GM19240 (cell line): ENCODE results near the gene KRT82.

Experiments used
- DNase-seq: peaks from one replicate; pipeline ENCODE4 v3.0.0; 2011; ENCODE audit warnings: low spot score; ENCODE audit not compliant: insufficient read length

The KRT82 gene

DNA sequence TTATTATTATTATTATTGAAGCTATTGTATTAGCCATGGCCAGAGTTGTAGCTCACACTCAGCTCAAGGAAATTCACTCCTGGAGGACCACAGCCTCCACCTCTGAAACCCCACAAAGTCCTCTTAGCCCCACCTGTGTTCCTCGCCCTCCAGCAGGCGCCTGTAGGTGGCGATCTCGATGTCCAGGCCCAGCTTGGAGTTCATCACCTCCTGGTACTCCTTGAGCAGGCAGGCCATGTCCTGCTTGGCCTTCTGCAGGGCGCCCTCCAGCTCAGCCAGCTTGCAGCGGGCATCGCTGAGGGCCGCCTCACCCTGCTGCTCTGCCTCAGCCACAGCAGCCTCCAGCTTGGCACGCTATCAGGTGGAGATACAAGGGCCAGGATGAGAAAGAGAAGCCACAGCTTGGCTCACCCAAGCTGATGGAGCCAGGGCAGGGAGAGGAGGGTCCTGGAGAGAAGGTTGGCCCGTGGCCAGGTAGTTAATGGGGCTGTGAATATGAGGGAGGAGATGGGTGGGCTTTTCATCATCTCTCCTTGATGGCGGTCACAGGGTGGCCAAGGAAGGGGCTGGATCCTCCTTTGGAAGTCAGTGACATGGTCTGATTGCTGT lies 43.9 kb downstream of the KRT82 start:
- no peak for DNase-seq

DNA sequence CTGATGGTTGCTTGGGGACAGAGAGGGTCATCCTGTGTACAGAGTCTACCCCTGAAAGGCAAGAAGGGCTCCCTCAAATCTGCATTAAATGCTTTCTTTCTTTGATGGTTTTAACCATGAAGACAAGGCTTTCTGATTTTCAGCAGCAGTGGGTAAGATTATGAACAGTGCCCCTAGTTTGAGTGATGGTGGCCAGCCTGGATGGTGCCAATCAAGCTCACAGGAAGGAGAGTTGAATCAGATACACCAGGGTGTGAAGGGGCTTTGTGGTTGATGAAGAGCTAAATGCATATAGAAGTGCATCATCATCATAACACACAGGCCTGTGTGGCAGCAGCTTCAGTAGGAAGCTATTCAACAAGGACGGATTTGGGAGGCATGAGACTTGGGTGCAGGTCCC lies 44.6 kb downstream of the KRT82 start:
- no peak for DNase-seq

DNA sequence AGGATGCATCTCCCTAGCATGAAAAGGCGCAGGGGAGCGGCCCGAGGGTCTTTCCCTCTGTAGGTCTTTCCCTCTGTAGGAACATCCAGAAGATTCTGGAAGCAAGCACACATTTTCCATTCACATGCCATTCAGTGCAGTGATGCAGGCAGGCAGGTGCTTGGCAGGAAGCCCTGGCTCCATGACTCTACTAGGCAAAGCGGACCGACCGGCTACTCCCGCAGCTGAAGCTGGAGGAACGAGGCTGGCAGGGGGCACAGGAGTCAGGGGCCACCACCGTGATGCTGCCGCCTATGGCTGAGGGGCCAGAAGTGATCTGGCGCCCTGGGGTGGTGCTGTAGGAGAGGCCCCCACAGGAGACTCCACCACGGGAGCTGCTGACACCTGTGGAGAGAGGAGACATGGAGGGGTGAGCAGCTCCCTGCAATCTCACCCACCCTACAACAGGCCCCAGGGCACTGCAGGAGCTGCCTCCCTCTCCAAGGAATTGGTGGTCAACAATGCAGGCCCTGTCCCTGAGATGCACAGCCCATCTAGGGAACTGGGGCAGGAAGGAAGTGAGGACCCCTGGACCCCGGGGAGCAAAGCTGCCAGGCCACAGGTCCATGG lies 45.4 kb downstream of the KRT82 start:
- DNase-seq = no peak

DNA sequence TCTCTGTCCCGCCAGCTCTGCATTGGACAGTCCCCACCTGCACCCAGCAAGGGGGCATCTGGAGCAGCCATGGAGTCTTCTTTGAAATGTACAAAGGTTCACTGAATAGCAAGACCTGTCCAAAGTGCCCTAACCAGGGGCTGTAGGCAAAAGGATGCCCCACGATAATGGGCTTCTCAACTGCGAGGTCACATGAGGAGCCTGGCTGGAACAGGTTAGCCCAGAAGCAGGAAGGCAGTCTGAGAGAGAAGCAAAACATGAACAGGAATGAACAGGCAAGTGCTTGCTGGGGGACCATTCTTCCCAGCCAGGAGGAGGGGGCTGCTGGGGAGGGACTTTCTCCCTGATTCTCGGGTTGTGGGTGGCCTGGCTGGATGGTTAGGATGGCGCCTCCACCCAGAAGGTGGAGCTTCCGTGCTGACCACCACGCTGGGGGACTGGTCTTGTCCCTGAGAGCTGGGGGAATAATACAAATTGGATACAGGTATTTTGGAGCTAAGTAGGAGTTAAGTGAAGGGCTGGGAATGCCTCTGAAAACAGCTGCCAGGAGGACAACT lies 46.0 kb downstream of the KRT82 start:
- no peak for DNase-seq

DNA sequence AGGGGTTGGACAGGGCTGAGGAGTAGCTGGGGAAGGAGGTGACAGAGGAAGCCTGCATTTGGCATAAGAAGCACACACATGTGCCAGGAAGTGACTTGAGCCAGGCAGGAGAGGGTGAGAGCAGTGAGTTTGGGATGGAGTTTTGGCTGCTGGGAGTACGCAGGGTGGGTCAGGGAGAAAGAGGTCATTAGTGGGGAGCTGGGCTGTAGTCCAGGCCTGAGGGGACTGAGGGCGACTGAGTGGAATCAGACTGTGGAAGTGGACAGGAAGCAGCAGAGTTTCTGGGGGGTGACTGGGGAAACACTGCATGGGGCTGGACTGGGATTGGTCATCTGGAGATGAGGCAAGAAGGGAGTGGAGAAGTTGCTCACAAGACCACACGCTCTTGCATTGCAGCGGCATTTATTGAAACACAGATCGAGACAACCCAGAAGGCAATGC lies 46.5 kb downstream of the KRT82 start:
- no peak for DNase-seq

DNA sequence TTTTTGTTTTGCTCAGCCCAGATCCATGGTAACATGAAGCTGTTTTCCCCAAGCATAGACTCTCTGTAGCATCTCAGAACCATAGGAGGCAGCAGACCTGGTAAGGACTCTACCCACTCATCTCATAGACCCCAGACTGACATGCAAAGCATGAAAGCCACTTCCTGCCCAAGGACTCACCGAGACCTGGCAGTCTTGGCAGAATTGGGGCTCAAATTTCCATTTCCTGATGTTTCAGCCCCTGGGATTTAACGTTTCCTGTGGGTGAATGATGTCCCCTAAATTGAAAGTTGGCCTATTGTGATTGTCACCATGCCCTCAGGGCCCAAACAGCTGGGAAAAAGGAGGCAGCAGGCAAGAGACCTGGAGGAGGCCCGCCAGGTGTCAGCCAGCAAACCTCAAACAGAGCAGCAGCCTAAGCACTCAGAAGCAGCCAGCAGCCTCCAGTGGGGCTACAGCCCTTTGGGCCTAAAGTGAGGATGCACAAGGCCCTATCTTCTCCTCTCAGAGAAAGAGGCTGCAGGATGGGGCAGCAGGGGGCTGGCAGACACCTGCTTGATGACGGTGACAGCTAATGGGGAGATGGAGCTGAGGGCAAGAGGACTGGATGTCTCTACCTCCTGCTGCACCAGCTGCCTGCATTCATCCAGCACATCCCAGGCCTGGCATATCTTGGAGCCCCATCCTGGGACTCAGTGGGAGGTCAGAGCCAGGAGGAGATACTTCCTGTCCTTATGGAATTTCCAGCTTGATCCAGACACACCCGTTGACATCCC lies 47.4 kb downstream of the KRT82 start:
- DNase-seq = peak; percentile 85

DNA sequence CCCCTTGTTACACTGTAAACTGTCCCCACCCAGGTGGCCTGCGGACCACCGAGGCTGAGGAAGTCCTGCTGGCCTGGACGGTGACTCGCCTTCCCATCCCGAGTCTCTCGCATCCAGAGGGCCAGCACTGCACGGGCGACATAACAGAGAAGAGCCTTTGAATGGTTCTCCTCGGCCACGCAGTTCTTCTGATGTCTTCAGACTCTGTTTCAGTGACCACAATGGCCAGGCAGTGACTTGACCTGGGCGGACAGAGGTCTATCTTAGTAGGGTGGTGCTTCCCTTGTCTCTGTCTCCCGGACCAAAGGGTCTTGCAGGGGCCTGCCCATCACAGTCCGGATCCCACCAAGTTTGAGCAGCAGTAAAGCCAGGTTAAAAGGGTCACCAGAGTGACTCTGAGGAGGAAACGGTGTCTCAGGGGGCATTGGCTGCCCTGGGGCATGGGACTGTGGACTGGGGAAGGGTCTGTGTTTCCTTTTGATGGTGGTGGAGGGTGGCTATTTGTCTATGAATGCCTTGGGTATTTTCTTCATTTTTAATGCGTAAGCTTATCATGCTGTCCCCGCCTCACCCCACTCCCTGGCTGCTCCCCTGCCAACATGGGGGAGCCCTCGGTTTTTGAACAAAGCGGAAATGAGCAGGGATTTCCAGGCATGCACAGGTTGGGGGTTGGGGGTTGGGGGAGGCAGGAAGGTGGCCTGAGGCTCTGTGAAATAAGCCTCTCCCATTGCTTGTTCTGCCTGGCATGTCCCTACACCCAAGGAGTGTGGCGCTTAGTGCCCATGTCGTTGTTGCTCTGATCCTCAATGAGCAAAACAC lies 49.2 kb downstream of the KRT82 start:
- DNase-seq = no peak

DNA sequence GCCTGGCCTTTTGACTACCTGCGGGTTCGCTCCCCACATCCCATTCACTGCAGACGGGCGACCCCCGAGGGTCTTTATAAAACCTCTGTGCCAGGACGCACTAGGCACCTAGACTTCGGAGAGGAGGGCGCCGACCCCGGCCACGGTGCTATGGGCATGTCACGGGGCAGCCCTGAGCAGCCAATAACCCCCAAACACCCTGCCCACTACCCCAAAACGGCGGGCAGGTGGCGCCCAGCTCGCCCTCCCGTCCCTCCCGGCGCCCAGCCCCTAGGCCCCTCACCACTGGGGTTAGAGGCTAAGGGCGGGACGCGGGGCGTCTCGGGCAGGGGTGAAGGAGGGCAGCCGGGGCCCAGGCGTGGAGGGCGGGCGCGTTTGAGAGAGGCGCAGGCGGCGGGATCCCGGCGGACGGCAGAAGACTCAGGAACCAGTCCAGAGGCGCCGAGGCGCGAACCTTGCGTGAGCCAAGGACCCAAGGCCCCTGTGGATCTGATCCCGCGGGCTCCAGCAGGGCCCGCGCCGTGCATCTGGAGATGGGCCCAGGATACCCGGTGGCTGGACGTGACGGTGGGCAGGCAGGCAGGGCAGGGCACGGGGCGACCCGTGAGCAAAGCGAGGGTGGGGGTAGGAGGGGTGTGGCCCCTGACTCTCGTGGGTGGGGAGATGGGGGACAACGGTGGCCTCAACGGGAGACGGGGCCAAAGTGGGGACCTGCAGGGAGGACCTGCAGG lies 49.9 kb downstream of the KRT82 start:
- no peak for DNase-seq

DNA sequence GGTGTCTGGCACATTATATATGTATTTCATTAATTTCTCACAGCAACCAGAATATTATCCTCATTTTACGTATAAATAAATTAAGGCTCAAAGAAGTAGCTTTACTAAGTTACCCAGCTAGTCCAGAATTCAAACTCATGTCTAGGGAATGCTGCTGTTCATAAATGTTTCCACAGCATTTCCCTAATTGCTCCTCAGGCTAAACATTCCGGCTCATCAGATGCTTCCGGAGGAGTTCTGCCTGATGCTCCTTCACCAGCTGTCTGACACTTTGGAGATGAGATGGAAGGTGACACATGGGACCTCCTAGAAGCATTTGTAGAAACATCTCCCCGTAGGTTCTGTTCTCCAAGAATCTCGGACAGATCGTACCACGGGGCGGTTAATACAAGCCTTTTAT lies 51.0 kb downstream of the KRT82 start:
- DNase-seq = no peak

DNA sequence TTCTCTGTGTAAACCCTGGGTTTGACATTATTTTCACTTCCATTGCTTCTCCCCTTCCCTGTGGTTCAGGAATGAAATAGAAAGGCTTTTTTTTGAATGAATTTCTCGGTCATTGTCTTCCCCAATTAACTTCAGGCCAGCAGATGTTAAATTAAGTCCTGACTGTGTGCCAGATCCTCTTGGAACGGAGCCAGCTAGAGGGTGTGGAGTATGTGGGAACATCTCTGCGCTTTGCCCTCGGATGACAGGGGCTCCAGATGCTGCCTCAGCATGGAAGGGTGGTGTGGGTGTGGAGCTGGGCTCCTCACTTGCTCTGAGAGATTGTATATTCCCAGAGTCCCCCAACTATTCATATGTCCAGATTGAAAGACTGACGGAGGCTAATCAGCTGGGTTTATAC lies 51.9 kb downstream of the KRT82 start:
- DNase-seq = no peak

DNA sequence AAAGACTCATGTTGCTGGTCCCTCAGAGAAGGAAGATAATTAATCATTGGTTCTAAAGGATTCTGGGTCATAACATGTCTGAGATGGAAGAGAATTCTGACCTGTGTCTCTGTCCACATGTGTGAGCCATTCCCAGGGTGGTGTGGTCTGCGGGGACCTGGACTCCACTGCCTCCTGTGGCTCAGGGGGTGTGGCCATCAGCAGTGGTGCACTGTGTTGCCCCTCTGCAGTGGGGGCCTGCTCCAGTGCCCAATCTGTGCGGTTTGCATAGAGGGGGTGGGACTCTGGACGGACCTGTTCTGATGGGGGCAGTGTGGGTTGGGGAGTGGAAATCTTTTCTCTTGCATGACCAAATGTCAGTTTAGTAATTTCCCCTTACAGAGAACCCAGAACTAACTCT lies 52.4 kb downstream of the KRT82 start:
- no peak for DNase-seq

DNA sequence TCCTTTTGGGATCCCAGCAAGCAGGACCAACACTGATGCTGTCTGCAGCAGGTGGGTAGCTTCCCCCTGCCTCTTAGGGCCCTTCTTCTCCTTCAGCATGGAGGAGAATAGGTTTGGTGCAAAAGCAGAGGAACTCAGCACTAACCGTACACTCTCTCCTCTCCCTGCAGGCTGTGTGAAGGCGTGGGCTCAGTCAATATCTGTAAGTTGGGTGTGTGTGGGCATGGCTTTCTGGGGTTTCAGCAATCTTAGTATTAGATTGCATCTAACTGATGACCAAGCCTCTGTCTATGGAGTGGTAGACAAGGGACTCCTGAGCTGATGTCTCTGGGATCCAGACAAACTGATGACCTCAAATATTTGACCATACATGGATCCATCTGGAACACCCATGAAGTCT lies 53.2 kb downstream of the KRT82 start:
- DNase-seq = no peak

DNA sequence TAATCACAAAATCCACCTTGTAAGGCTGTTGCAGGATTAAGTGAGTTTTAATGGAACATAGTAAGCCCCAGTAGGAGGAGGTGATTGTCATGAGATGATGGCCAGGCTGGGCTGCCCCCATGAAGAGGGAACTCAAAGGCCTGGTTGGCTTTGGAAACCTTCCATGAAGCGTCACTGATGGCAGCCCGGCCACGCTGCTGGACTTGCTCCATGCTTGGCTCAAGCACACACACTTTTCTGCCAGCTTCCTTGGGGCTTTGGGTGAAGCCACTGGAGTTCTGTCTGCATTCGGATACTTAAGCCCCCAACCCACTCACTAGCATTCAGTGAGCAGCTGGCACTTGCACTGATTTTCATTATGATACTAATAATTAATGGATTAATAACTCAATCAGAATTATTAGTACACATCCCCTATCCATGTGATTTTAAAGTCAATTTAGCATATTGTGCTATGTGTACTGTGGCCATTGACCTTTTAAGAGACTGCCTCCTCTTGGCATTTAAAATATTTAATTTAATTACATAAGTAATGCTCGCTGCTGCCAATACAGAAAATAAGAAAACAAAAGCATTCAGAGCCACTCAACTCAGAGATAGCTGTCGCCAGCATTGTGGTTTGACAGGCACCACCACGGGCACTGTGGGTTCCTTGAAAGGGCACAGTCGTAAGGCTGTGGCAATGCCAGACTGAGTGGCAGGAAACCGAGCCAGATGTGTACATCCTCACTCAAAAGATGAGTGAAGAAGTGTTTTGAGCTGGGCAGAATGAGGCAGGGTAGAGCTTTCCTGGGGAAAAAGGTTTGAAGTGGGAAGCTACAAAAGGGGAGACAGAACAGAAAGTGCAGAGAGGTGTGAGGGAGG lies 54.7 kb downstream of the KRT82 start:
- no peak for DNase-seq

DNA sequence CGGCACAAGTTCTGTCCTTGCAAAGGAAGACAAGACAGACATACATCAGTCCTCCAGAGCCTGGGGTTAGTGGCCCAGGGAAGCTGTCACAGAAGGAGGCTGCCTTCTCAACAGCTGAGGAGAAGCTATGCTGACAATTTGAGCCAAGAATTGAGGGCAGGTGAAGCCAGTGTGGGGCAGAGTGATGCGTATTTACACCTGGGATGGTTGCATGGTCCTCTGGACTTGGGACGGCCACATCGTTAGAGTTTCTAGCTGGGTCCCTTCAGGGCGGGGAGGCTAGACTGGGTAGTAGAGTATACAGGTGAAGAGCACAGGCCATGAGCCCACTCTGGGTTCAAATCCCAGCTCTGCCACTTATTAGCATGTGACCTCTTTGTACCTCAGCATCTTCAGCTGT lies 55.3 kb downstream of the KRT82 start:
- no peak for DNase-seq

DNA sequence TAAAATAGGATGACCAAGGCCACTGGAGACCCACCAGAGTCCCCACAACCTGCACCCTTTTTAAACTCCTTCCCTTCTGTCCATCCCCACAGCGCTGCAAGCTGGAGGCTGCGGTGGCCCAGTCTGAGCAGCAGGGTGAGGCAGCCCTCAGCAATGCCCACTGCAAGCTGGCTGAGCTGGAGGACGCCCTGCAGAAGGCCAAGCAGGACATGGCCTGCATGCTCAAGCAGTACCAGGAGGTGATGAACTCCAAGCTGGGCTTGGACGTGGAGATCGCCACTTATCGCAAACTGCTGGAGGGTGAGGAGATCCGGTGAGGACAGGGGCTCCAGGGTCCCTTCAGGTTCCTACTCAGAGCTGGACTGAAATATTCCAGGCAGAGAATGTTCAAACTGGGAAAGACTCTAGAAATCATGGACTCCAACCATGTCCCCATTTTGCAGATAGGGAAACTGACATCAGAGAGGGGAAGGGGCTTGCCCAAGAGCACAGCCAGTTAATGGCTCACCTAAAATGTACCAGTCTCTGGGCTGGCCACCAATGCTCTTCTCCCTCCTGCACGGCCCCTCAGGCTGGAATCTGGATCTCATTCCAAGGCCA lies 56.0 kb downstream of the KRT82 start:
- no peak for DNase-seq

DNA sequence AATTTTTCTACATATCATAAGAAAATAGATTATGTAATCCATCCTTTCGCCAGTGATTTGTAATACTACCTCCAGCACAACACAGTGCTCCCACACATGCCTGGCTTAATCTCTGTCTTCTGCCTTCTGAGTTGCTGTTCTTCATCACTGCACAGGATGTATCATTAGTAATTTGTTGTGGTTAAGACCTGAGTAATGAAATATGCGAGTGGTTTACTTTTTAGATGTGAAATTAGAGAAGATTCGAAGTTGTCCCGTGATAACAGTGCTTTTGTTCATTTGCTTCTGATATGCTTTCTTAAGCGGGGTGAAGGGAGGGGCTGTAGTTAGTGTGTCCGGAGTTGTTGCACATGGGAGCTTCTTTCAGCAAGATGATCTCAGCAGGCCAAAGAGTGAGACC lies 56.9 kb downstream of the KRT82 start:
- no peak for DNase-seq

DNA sequence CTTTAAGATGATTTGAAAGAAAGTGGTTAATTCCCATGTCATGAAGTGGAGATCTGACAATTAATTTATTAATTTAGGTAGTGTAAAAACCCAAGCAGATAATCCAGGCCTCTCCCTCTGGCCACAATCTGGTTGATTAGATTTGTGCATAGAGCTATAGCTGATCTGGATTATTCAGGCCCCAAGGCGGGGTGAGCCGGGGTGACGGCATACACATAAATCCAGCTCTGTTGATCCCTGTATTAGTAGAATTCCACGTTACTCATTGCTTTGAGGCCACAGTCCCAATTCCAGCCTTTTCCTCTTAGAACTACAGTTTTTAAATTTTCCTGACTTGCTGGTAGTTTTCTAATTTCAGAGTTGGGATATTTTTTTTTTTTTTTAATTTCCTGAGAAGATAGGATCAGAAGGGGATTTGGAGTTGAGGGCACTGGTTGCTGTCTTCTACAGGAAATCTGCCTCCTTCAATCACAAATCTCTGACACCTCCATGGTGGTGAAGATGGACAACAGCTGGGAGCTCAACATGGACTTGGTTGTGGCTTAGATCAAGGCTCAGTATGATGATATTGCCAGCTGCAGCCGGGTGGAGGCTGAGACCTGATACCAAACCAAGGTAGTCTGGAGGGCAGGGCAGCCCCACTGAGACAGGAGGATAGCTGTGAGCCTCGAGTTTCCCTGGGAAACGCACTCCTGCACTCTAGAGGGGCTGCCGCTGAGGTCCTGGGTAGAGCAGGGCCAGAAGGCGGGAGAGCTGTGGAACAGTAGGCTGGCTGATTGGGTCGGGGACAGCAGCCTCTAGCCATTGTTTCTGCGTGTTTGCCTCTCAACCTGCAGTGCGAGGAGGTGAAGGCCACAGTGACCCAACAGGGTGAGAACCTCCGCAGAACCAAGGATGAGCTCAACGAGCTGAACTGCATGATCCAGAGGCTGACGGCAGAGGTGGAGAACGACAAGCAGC lies 58.3 kb downstream of the KRT82 start:
- no peak for DNase-seq

DNA sequence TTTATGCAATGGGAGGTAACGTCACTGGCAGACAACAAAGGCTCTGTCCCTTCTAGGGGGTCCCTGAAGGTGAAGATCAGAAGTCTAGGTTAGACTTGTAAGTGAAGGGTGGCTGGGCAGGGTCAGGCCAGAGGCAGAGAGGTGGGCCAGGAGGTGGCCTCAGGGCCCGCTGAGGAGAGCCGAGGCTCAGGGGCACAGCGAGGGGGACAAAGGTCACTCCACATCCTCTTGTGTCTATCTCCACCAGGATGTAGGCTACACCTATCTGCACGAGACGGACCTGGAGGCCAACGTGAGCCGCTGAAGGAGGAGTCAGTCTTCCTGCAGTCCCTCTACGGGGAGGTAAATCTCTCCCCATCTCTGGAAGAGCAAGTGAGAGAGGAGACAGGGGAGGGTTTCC lies 59.1 kb downstream of the KRT82 start:
- DNase-seq = no peak
